ENCODE results near the gene BCDIN3D.
"Not testable (repeated sequence)": the region's sequence is repeated elsewhere in the genome, so short reads cannot be mapped to it uniquely, and the experiment has no call there.

Gene BCDIN3D

DNA sequence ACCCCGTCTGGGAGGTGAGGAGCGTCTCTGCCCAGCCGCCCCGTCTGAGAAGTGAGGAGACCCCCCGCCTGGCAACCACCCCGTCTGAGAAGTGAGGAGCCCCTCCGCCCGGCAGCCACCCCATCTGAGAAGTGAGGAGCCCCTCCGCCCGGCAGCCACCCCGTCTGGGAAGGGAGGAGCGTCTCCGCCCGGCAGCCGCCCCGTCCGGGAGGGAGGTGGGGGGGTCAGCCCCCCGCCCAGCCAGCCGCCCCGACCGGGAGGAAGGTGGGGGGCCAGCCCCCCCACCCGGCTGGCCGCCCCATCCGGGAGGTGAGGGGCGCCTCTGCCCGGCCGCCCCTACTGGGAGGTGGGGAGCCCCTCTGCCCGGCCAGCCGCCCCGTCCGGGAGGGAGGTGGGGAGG, 18.0 kb upstream of the BCDIN3D start:
- not testable (repeated sequence) for H3K4me1 ChIP-seq (ENCODE audit: control insufficient read depth, insufficient read depth, low read length, poor library complexity, severe bottlenecking); H3K4me3 ChIP-seq (ENCODE audit: insufficient read depth, low read depth, low read length, poor library complexity, severe bottlenecking); H3K27ac ChIP-seq (ENCODE audit: insufficient read depth, low read length, poor library complexity, severe bottlenecking); H3K36me3 ChIP-seq (ENCODE audit: control insufficient read depth, insufficient read depth, low read length); H3K9me3 ChIP-seq (ENCODE audit: control insufficient read depth, low read length); H3K27me3 ChIP-seq (replicated peaks; ENCODE audit: control insufficient read depth, insufficient read depth, low read length, poor library complexity, severe bottlenecking); DNase-seq

DNA sequence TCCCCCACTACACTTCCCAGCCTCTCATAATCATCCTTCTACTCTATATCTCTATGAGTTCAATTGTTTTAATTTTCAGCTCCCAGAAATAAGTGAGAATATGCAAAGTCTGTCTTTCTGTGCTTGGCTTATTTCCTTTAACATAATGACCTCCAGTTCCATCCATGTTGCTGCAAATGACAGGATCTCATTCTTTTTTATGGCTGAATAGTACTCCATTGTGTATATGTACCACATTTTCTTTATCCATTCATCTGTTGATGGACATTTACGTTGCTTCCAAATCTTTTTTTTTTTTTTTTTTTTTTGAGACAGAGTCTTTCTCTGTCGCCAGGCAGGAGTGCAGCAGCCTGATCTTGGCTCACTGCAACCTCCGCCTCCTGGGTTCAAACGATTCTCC, 13.0 kb upstream of the BCDIN3D start:
- H3K4me3 ChIP-seq (ENCODE audit: insufficient read depth, low read depth, low read length, poor library complexity, severe bottlenecking); H3K9me3 ChIP-seq (ENCODE audit: control insufficient read depth, low read length); H3K27me3 ChIP-seq (replicated peaks; ENCODE audit: control insufficient read depth, insufficient read depth, low read length, poor library complexity, severe bottlenecking); DNase-seq; H3K36me3 ChIP-seq (ENCODE audit: control insufficient read depth, insufficient read depth, low read length); H3K27ac ChIP-seq (ENCODE audit: insufficient read depth, low read length, poor library complexity, severe bottlenecking); H3K4me1 ChIP-seq (ENCODE audit: control insufficient read depth, insufficient read depth, low read length, poor library complexity, severe bottlenecking): not testable (repeated sequence)

- no peaks in the 10 kb centered on the region for H3K4me1 ChIP-seq (ENCODE audit: control insufficient read depth, insufficient read depth, low read length, poor library complexity, severe bottlenecking)
- no peaks in the 10 kb centered on the region for H3K36me3 ChIP-seq (ENCODE audit: control insufficient read depth, insufficient read depth, low read length)
- H3K4me3 ChIP-seq (ENCODE audit: insufficient read depth, low read depth, low read length, poor library complexity, severe bottlenecking): no peak overlapping the region
- no peak for DNase-seq
- H3K9me3 ChIP-seq (ENCODE audit: control insufficient read depth, low read length): no peaks in the 10 kb centered on the region
- no peak overlapping the region for H3K27ac ChIP-seq (ENCODE audit: insufficient read depth, low read length, poor library complexity, severe bottlenecking)
- H3K27me3 ChIP-seq (replicated peaks; ENCODE audit: control insufficient read depth, insufficient read depth, low read length, poor library complexity, severe bottlenecking): no peaks in the 10 kb centered on the region
These were observed 12.1 kb upstream of the BCDIN3D start for GRCh38 chr12:49854976-49855375.

DNA sequence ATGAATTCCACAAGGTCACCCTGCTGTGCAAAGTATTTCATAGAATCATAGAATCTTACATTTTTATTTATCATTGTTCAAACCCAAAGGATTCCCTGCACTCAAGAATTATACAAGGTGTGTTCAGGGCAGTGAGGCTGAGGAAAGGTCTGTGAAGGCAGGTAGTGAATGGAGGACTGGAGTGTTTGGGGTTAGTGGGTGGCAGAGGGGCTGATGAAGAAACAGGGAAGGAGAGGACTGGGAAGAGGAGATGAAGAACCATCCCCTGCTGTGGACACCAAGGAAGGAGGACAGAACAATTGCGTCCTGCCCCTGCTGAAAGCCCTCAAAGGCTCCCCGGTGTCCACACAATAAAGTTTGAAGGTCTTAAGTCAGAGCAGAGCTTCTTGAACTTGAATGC, 10.8 kb upstream of the BCDIN3D start:
- no peaks in the 10 kb centered on the region for H3K4me1 ChIP-seq (ENCODE audit: control insufficient read depth, insufficient read depth, low read length, poor library complexity, severe bottlenecking)
- no peaks in the 10 kb centered on the region for H3K9me3 ChIP-seq (ENCODE audit: control insufficient read depth, low read length)
- no peaks in the 10 kb centered on the region for H3K36me3 ChIP-seq (ENCODE audit: control insufficient read depth, insufficient read depth, low read length)
- H3K27me3 ChIP-seq (replicated peaks; ENCODE audit: control insufficient read depth, insufficient read depth, low read length, poor library complexity, severe bottlenecking): no peaks in the 10 kb centered on the region
- no peak for DNase-seq
- H3K4me3 ChIP-seq (ENCODE audit: insufficient read depth, low read depth, low read length, poor library complexity, severe bottlenecking): no peak overlapping the region
- H3K27ac ChIP-seq (ENCODE audit: insufficient read depth, low read length, poor library complexity, severe bottlenecking): no peak overlapping the region

GRCh38 chr12:49847161-49847560, 4.3 kb upstream of the BCDIN3D start:
- Histone ChIP-seq H3K27me3 (replicated peaks; ENCODE audit: control insufficient read depth, insufficient read depth, low read length, poor library complexity, severe bottlenecking) (no peaks in the 10 kb centered on the region), H3K9me3 (ENCODE audit: control insufficient read depth, low read length) (no peaks in the 10 kb centered on the region), H3K4me3 (ENCODE audit: insufficient read depth, low read depth, low read length, poor library complexity, severe bottlenecking) (no peak overlapping the region), H3K36me3 (ENCODE audit: control insufficient read depth, insufficient read depth, low read length) (no peaks in the 10 kb centered on the region), H3K4me1 (ENCODE audit: control insufficient read depth, insufficient read depth, low read length, poor library complexity, severe bottlenecking) (peaks cover 9% of the 10 kb centered on the region), H3K27ac (ENCODE audit: insufficient read depth, low read length, poor library complexity, severe bottlenecking) (no peak overlapping the region)
- no peak for DNase-seq

- Histone ChIP-seq H3K4me1 (ENCODE audit: control insufficient read depth, insufficient read depth, low read length, poor library complexity, severe bottlenecking) (peaks cover 14% of the 10 kb centered on the region), H3K4me3 (ENCODE audit: insufficient read depth, low read depth, low read length, poor library complexity, severe bottlenecking) (no peak overlapping the region), H3K27ac (ENCODE audit: insufficient read depth, low read length, poor library complexity, severe bottlenecking) (no peak overlapping the region), H3K27me3 (replicated peaks; ENCODE audit: control insufficient read depth, insufficient read depth, low read length, poor library complexity, severe bottlenecking) (no peaks in the 10 kb centered on the region), H3K36me3 (ENCODE audit: control insufficient read depth, insufficient read depth, low read length) (no peaks in the 10 kb centered on the region), H3K9me3 (ENCODE audit: control insufficient read depth, low read length) (no peaks in the 10 kb centered on the region)
- DNase-seq: no peak
These were observed 3.1 kb upstream of the BCDIN3D start for GRCh38 chr12:49846032-49846431.

DNA sequence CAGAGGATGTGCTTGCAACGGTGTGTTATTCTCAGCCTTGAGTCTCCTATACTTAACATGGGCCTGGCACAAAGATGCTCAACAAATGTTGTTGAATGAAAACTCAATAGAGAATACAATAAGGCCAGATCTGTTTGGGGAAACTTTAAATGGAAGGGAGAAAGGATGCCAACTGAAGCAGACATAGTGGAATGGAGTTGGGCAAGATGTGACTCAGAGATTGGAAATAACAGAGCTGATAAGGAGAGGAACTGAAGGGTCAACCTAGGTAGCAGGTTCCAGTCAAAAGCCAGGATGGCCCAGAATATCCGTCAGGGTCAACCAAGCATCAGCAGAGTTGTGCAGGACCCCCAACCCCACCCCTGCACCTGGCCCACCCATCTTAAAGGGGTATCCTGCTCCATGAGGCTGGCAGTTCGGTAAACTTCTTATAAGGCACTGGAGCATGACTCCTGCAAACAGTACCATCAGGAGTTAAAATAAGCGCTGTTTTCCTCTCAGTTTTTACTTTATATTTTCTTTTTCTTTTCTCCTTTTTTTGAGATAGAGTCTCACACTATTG, 1.1 kb upstream of the BCDIN3D start:
- DNase-seq: no peak
- Histone ChIP-seq H3K4me1 (ENCODE audit: control insufficient read depth, insufficient read depth, low read length, poor library complexity, severe bottlenecking) (peaks cover 14% of the 10 kb centered on the region), H3K4me3 (ENCODE audit: insufficient read depth, low read depth, low read length, poor library complexity, severe bottlenecking) (no peak overlapping the region), H3K36me3 (ENCODE audit: control insufficient read depth, insufficient read depth, low read length) (no peaks in the 10 kb centered on the region), H3K9me3 (ENCODE audit: control insufficient read depth, low read length) (no peaks in the 10 kb centered on the region), H3K27me3 (replicated peaks; ENCODE audit: control insufficient read depth, insufficient read depth, low read length, poor library complexity, severe bottlenecking) (no peaks in the 10 kb centered on the region), H3K27ac (ENCODE audit: insufficient read depth, low read length, poor library complexity, severe bottlenecking) (no peak overlapping the region)

- no peak for DNase-seq
- Histone ChIP-seq H3K27me3 (replicated peaks; ENCODE audit: control insufficient read depth, insufficient read depth, low read length, poor library complexity, severe bottlenecking) (no peaks in the 10 kb centered on the region), H3K9me3 (ENCODE audit: control insufficient read depth, low read length) (no peaks in the 10 kb centered on the region), H3K27ac (ENCODE audit: insufficient read depth, low read length, poor library complexity, severe bottlenecking) (peak overlapping the region; percentile 75), H3K4me3 (ENCODE audit: insufficient read depth, low read depth, low read length, poor library complexity, severe bottlenecking) (peak overlapping the region; percentile 64), H3K4me1 (ENCODE audit: control insufficient read depth, insufficient read depth, low read length, poor library complexity, severe bottlenecking) (peaks cover 14% of the 10 kb centered on the region), H3K36me3 (ENCODE audit: control insufficient read depth, insufficient read depth, low read length) (no peaks in the 10 kb centered on the region)
These were observed 505 bp upstream of the BCDIN3D start for GRCh38 chr12:49843411-49843810.

GRCh38 chr12:49838973-49839633, 3.8 kb downstream of the BCDIN3D start:
- H3K36me3 ChIP-seq (ENCODE audit: control insufficient read depth, insufficient read depth, low read length): no peaks in the 10 kb centered on the region
- DNase-seq: no peak
- no peaks in the 10 kb centered on the region for H3K27me3 ChIP-seq (replicated peaks; ENCODE audit: control insufficient read depth, insufficient read depth, low read length, poor library complexity, severe bottlenecking)
- H3K4me1 ChIP-seq (ENCODE audit: control insufficient read depth, insufficient read depth, low read length, poor library complexity, severe bottlenecking): peaks cover 5% of the 10 kb centered on the region
- H3K9me3 ChIP-seq (ENCODE audit: control insufficient read depth, low read length): no peaks in the 10 kb centered on the region
- no peak overlapping the region for H3K27ac ChIP-seq (ENCODE audit: insufficient read depth, low read length, poor library complexity, severe bottlenecking)
- no peak overlapping the region for H3K4me3 ChIP-seq (ENCODE audit: insufficient read depth, low read depth, low read length, poor library complexity, severe bottlenecking)

- DNase-seq: no peak
- no peak overlapping the region for H3K4me3 ChIP-seq (ENCODE audit: insufficient read depth, low read depth, low read length, poor library complexity, severe bottlenecking)
- no peak overlapping the region for H3K27ac ChIP-seq (ENCODE audit: insufficient read depth, low read length, poor library complexity, severe bottlenecking)
- no peaks in the 10 kb centered on the region for H3K9me3 ChIP-seq (ENCODE audit: control insufficient read depth, low read length)
- no peaks in the 10 kb centered on the region for H3K36me3 ChIP-seq (ENCODE audit: control insufficient read depth, insufficient read depth, low read length)
- no peaks in the 10 kb centered on the region for H3K27me3 ChIP-seq (replicated peaks; ENCODE audit: control insufficient read depth, insufficient read depth, low read length, poor library complexity, severe bottlenecking)
- peaks cover 10% of the 10 kb centered on the region for H3K4me1 ChIP-seq (ENCODE audit: control insufficient read depth, insufficient read depth, low read length, poor library complexity, severe bottlenecking)
These were observed 10.0 kb downstream of the BCDIN3D start for GRCh38 chr12:49832836-49833421.
